Measurements from ENCODE around the gene TGIF2. TPM values are rescaled to one million over a fixed set of nuclear protein-coding genes. Genes with fewer than 3 reads are reported as not detected.
A peak's percentile ranks its signal among the peaks of the same experiment; 100 is the strongest.
"Not testable (repeated sequence)": the region's sequence is repeated elsewhere in the genome, so short reads cannot be mapped to it uniquely, and the experiment has no call there.

Gene TGIF2
- total RNA-seq, 1 experiment from 2014 or later, result 46.9 TPM

GRCh38 chr20:36563374-36563773 is 10.0 kb upstream of the TGIF2 start:
- H3K4me3 ChIP-seq (ENCODE audit: insufficient read depth, low read depth, low read length), result no peak overlapping the region
- no peaks in the 10 kb centered on the region for H3K27me3 ChIP-seq (ENCODE audit: control insufficient read depth, insufficient read depth, low read length)
- H3K36me3 ChIP-seq (replicated peaks; ENCODE audit: control insufficient read depth, insufficient read depth, low read length), result no peaks in the 10 kb centered on the region; the same call in 1 of the 2 replicates
- DNase-seq, result no peak

DNA sequence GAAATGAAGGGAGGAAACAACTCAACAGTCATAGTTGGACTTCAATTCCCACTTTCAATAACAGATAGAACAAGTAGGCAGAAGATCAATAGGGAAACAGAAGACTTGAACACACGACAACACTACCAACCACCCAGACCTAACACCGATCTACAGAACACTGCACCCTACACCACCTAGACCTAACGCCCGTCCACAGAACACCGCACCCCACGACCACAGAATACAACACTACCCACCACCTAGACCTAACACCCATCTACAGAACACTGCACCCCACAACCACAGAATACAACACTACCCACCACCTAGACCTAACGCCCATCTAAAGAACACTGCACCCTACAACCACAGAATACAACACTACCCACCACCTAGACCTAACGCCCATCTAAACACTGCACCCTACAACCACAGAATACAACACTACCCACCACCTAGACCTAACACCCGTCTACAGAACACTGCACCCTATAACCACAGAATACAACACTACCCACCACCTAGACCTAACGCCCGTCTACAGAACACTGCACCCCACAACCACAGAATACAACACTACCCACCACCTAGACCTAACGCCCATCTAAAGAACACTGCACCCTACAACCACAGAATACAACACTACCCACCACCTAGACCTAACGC is 9.2 kb upstream of the TGIF2 start:
- not testable (repeated sequence) for DNase-seq; H3K36me3 ChIP-seq (replicated peaks; ENCODE audit: control insufficient read depth, insufficient read depth, low read length); H3K27me3 ChIP-seq (ENCODE audit: control insufficient read depth, insufficient read depth, low read length); H3K4me3 ChIP-seq (ENCODE audit: insufficient read depth, low read depth, low read length)

- DNase-seq; H3K27me3 ChIP-seq (ENCODE audit: control insufficient read depth, insufficient read depth, low read length); H3K36me3 ChIP-seq (replicated peaks; ENCODE audit: control insufficient read depth, insufficient read depth, low read length); H3K4me3 ChIP-seq (ENCODE audit: insufficient read depth, low read depth, low read length): not testable (repeated sequence)
Observed at GRCh38 chr20:36564726-36565121, 8.7 kb upstream of the TGIF2 start.

GRCh38 chr20:36565520-36565919 is 7.9 kb upstream of the TGIF2 start:
- DNase-seq, result no peak

GRCh38 chr20:36569847-36570429 is 3.5 kb upstream of the TGIF2 start:
- no peaks in the 10 kb centered on the region for H3K27me3 ChIP-seq (ENCODE audit: control insufficient read depth, insufficient read depth, low read length)
- DNase-seq, result no peak
- no peak overlapping the region for H3K4me3 ChIP-seq (ENCODE audit: insufficient read depth, low read depth, low read length)
- no peaks in the 10 kb centered on the region; the same call in 1 of the 2 replicates for H3K36me3 ChIP-seq (replicated peaks; ENCODE audit: control insufficient read depth, insufficient read depth, low read length)

More at GRCh38 chr20:36565520-36565919, 7.9 kb upstream of the TGIF2 start:
- no peaks in the 10 kb centered on the region for H3K27me3 ChIP-seq (ENCODE audit: control insufficient read depth, insufficient read depth, low read length)
- H3K36me3 ChIP-seq (replicated peaks; ENCODE audit: control insufficient read depth, insufficient read depth, low read length), result no peaks in the 10 kb centered on the region; the same call in 1 of the 2 replicates
- H3K4me3 ChIP-seq (ENCODE audit: insufficient read depth, low read depth, low read length), result no peak overlapping the region

GRCh38 chr20:36571564-36572504 is 1.6 kb upstream of the TGIF2 start:
- H3K36me3 ChIP-seq (replicated peaks; ENCODE audit: control insufficient read depth, insufficient read depth, low read length), result no peaks in the 10 kb centered on the region; the same call in 1 of the 2 replicates
- no peaks in the 10 kb centered on the region for H3K27me3 ChIP-seq (ENCODE audit: control insufficient read depth, insufficient read depth, low read length)
- peak; percentile 91 for DNase-seq
- peak overlapping the region; percentile 66 for H3K4me3 ChIP-seq (ENCODE audit: insufficient read depth, low read depth, low read length)

DNA sequence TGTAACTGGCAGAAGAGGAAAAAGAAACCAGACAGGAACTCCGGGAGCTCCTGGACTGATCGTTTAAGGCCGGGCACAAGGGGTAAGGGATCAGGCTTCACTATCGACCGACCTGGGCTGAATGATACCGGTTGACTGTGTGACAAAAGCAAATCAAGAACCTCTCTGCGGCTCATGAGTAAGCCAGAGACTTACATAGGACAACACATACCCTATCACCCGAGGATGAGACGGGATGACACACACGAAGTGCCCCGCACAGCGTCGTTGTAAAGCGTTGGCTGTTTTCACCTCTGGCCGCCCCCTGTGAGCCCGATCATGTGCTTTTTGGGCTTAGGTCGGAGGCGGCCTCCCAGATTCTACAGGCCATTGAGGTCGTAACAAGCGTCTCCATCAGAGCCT is 695 bp upstream of the TGIF2 start:
- Histone ChIP-seq H3K36me3 (replicated peaks; ENCODE audit: control insufficient read depth, insufficient read depth, low read length) (no peaks in the 10 kb centered on the region), H3K27me3 (ENCODE audit: control insufficient read depth, insufficient read depth, low read length) (no peaks in the 10 kb centered on the region), H3K4me3 (ENCODE audit: insufficient read depth, low read depth, low read length) (peak overlapping the region; percentile 66)
- peak; percentile 51 for DNase-seq

DNA sequence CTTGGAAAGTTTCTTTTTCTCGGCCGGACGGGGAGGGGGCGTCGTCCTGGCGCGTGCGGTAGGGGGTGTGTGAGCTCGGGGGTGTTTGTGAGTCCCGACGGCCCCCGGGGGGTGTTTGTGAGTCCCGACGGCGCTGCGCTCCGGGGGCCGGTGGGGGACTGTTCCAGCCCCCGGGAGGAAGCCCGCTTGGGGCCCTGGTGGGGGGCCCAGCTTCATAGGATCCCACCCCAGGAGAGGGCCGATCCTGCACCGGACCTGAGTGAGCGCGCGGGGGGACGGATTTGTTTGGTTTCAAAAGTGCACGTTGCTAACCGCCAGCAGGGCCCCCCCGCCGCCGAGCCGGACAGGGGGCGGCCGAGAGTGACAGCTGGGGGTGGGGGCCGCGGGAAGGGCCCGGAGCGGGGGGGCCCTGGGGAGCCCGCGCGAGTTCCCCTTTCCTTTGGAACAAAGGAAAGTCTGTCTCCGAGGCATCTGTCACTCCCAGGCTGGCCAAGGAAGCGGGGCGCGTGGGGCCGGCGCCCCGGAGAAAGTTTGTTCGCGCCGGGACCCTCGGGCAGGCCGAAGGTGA is 485 bp downstream of the TGIF2 start:
- DNase-seq, result no peak
- H3K27me3 ChIP-seq (ENCODE audit: control insufficient read depth, insufficient read depth, low read length), result no peaks in the 10 kb centered on the region
- peaks cover 4% of the 10 kb centered on the region for H3K36me3 ChIP-seq (replicated peaks; ENCODE audit: control insufficient read depth, insufficient read depth, low read length)
- H3K4me3 ChIP-seq (ENCODE audit: insufficient read depth, low read depth, low read length), result peak overlapping the region; percentile 83

- H3K27me3 ChIP-seq (ENCODE audit: control insufficient read depth, insufficient read depth, low read length), result no peaks in the 10 kb centered on the region
- peaks cover 6% of the 10 kb centered on the region for H3K36me3 ChIP-seq (replicated peaks; ENCODE audit: control insufficient read depth, insufficient read depth, low read length)
- H3K4me3 ChIP-seq (ENCODE audit: insufficient read depth, low read depth, low read length), result peak overlapping the region; percentile 83
- peak; percentile 91 for DNase-seq
Observed at GRCh38 chr20:36574366-36575135, 1.2 kb downstream of the TGIF2 start.

- no peak overlapping the region for H3K4me3 ChIP-seq (ENCODE audit: insufficient read depth, low read depth, low read length)
- peaks cover 13% of the 10 kb centered on the region for H3K36me3 ChIP-seq (replicated peaks; ENCODE audit: control insufficient read depth, insufficient read depth, low read length)
- no peak for DNase-seq
- H3K27me3 ChIP-seq (ENCODE audit: control insufficient read depth, insufficient read depth, low read length), result no peaks in the 10 kb centered on the region
Observed at GRCh38 chr20:36576081-36576445, 2.7 kb downstream of the TGIF2 start.

DNA sequence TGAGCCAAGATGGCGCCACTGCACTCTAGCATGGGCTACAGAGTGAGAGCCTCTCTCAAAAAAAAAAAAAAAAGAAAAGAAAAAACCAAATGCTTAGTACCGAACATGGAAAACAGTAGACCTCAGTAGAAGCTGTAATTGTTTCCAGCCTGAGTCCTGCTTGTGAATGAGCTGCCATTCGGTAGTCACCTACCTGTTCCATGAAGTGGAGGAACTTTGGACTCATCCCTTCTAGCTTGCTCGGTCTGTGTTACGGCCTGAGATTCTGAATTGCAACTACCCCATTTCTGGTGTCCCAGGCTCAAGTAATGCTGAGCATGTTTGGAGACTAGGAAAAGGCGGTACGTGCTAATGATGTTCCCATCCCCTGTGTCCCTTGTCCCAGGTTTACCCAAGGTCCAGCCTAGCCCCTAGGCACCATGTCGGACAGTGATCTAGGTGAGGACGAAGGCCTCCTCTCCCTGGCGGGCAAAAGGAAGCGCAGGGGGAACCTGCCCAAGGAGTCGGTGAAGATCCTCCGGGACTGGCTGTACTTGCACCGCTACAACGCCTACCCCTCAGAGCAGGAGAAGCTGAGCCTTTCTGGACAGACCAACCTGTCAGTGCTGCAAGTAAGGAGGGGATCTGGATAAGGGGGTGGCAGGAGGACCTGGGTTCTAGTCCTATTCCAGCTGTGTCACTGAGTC is 5.1 kb downstream of the TGIF2 start:
- H3K27me3 ChIP-seq (ENCODE audit: control insufficient read depth, insufficient read depth, low read length), result no peaks in the 10 kb centered on the region
- peaks cover 18% of the 10 kb centered on the region for H3K36me3 ChIP-seq (replicated peaks; ENCODE audit: control insufficient read depth, insufficient read depth, low read length)
- no peak for DNase-seq
- no peak overlapping the region for H3K4me3 ChIP-seq (ENCODE audit: insufficient read depth, low read depth, low read length)

DNA sequence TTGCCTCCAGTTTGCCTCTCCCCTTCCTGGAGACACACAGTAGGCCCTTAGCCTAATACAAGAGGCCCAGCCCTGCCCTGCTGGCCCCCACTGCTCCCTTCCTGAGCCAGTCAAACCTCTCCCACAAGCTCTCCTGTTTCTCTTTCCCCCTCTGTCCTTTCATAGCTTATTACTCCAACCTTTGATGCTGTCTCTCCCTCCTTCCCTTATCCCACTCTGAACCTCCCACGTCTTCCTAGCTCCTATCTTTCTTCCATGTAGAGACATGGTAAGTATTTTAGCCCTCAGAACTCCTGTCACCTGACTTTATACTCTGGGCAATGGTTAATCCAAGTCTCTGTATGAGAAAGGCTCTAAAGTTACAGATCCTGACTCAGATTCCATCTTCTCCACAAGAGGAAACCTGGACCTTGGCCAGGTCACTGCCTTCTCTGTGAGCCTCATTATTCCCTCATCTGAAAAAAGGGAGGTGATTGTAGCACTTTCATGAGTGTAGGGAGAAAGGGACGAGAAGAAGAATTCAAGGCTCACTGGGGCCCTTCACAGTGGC is 6.7 kb downstream of the TGIF2 start:
- no peak for DNase-seq

GRCh38 chr20:36582322-36582721 is 8.9 kb downstream of the TGIF2 start:
- Histone ChIP-seq H3K27me3 (ENCODE audit: control insufficient read depth, insufficient read depth, low read length) (no peaks in the 10 kb centered on the region), H3K36me3 (replicated peaks; ENCODE audit: control insufficient read depth, insufficient read depth, low read length) (peaks cover 22% of the 10 kb centered on the region), H3K4me3 (ENCODE audit: insufficient read depth, low read depth, low read length) (no peak overlapping the region)
- DNase-seq, result no peak

More for the DNA sequence above, 6.7 kb downstream of the TGIF2 start:
- H3K4me3 ChIP-seq (ENCODE audit: insufficient read depth, low read depth, low read length), result no peak overlapping the region
- H3K36me3 ChIP-seq (replicated peaks; ENCODE audit: control insufficient read depth, insufficient read depth, low read length), result peaks cover 18% of the 10 kb centered on the region
- no peaks in the 10 kb centered on the region for H3K27me3 ChIP-seq (ENCODE audit: control insufficient read depth, insufficient read depth, low read length)

Measured in H7 (cell line).